Heart left ventricle (tissue), 16 donors: ENCODE measurements around the gene VPS50. TPM values are rescaled to one million over a fixed set of nuclear protein-coding genes. Genes with fewer than 3 reads are reported as not detected.
"Not testable (repeated sequence)": the region's sequence is repeated elsewhere in the genome, so short reads cannot be mapped to it uniquely, and the experiment has no call there.

Experiments
- ATAC-seq, 4 donors: fragments of 200-7000 bp; cut with Tn5 transposase; one replicate each; pipeline ENCODE4 v1.9.1; 2020 to 2022; ENCODE audit warnings: moderate library complexity in 4 of 4, mild to moderate bottlenecking in 3 of 4, moderate number of reproducible peaks in 1 of 4
- DNase-seq, 5 donors: peaks; one replicate each; pipeline ENCODE4 v3.0.0-alpha.2; 2020
- H3K27ac ChIP-seq, 12 donors: fragments of 200-600 bp; sonication (generic) in 4 of 12; one replicate each; pipeline versions ENCODE4 v1.5.0 to v1.8.0; 2016 to 2022; ENCODE audit warnings: mild to moderate bottlenecking in 2 of 12
- H3K27me3 ChIP-seq, 9 donors: fragments of 200-600 bp; sonication (generic) in 2 of 9; one replicate each; pipeline versions ENCODE4 v1.5.1 to v1.8.0; 2016 to 2022; ENCODE audit warnings: mild to moderate bottlenecking in 3 of 9
- H3K36me3 ChIP-seq, 9 donors: fragments of 200-600 bp; sonication (generic) in 2 of 9; one replicate each; pipeline versions ENCODE4 v1.5.0 to v1.8.0; 2018 to 2022; ENCODE audit warnings: mild to moderate bottlenecking in 2 of 9
- H3K4me1 ChIP-seq, 12 donors: fragments of 200-600 bp; sonication (generic) in 4 of 12; one replicate each; pipeline versions ENCODE4 v1.5.0 to v1.8.0; 2016 to 2022; ENCODE audit warnings: mild to moderate bottlenecking in 3 of 12
- H3K4me3 ChIP-seq, 12 donors: fragments of 200-600 bp; sonication (generic) in 4 of 12; one replicate each; pipeline versions ENCODE4 v1.5.0 to v1.8.0; 2017 to 2022; ENCODE audit warnings: mild to moderate bottlenecking in 9 of 12, moderate library complexity in 4 of 12
- H3K9me3 ChIP-seq, 12 donors: fragments of 200-600 bp; sonication (generic) in 4 of 12; one replicate each; pipeline versions ENCODE4 v1.5.0 to v1.8.0; 2016 to 2022; ENCODE audit warnings: mild to moderate bottlenecking in 1 of 12
- CTCF ChIP-seq, 12 donors: fragments of 200-600 bp; sonication (generic) in 4 of 12; IDR thresholded peaks; one replicate each; pipeline versions ENCODE4 v1.5.0 to v1.8.0; 2018 to 2022; ENCODE audit warnings: antibody characterized with exemption in 12 of 12, mild to moderate bottlenecking in 5 of 12
- POLR2A ChIP-seq, 2 donors: fragments of 450-650 bp; IDR thresholded peaks; one replicate each; pipeline ENCODE4 v1.6.1; 2017; ENCODE audit warnings: antibody characterized with exemption in 2 of 2, mild to moderate bottlenecking in 2 of 2, moderate library complexity in 2 of 2
- WGBS, 4 donors: extraction: QIAGEN DNeasy Blood & Tissue Kit in 2 of 4; methylation state at CpG; one replicate each; pipeline versions ENCODE4 v1.1.5 to v1.1.7; 2013 to 2018; 5-methylcytosine and 5-hydroxymethylcytosine counted together
- intact Hi-C, 10 donors: fragments of 100-400 bp; cut with DNase I; formaldehyde crosslinking; loops; one replicate each; pipeline versions ENCODE4 v1.11.1 to v1.14.2; 2022
- polyA plus RNA-seq, 2 donors: library from polyadenylated mRNA; stranded (reverse); fragments of 200-250 nt; gene quantifications; one replicate each; pipeline ENCODE4 v1.2.3, GENCODE V29; 2013
- total RNA-seq, 9 donors: library from RNA; depleted of rRNA in 2 of 9; stranded (reverse); fragments of >200 nt in 2 of 9; fragmentation: NEBNext Ultra II Directional in 3 of 9; extraction: Animal tissue kit (Norgen Biotek cat#: 25700) in 3 of 9; gene quantifications; one replicate each; pipeline versions ENCODE4 v1.1.0 to v1.2.4, GENCODE V29; 2016 to 2023
- donor health status: ischemic (EF 13 %, LVEDD 7.1; RV severe dilation, severe dysfunction).
- donor health status: healthy with polysubstance abuse.
- donor health status: DM: no; HTN: yes; CAD: no.
- donor health status: DM: no; HTN: no; CAD: no.
- donor health status: ischemic (EF 25% LVEDD 6.9; RV normal size, moderate dysfunction).
- donor health status: ischemic (EF 25% LVEDD 5.7; RV mildly dilated, moderate dysfunction).
- donor health status: healthy.
- donor health status: DM: yes; HTN: yes; CAD: no.
- donor health status: ischemic (EF 35%, LVEDD 5.7; RV mildly dilated, moderate dysfunction).
- donor health status: nonischemic (EF 11% LVEDD 7.7; RV severe dilation, severe dysfunction).
- donor health status: DM: yes; HTN: yes; CAD: no.
- donor health status: PGD.
- donor health status: ischemic (EF 29% LVEDD 5.4; RV normal size, mild dysfunction).
- donor health status: nonischemic (EF 23%, LVEDD 6.1; RV moderate dilation, normal function).

VPS50 gene
- total and polyA plus RNA-seq, 11 donors = 2.9 to 28.7 (median 18.5) TPM

- no peak for DNase-seq
- Histone ChIP-seq H3K9me3 (no peaks in the 10 kb centered on the region), H3K27ac (no peak overlapping the region), H3K4me3 (no peak overlapping the region), H3K36me3 (peaks cover 0 to 27% (median 3%) of the 10 kb centered on the region in 9 donors), H3K27me3 (no peaks in the 10 kb centered on the region), H3K4me1 (no peaks in the 10 kb centered on the region)
- intact Hi-C loops = no loop called here
- no peak for ATAC-seq
- 87 to 92% (median 90%) methylated on average over 2 of the region's 2 CpGs for WGBS, 4 donors
- TF ChIP-seq POLR2A (IDR thresholded peaks at IDR 0.05) (no peak), CTCF (IDR thresholded peaks at IDR 0.05) (no peak)
Measured at GRCh38 chr7:93332172-93332571, 100.0 kb downstream of the VPS50 start.

GRCh38 chr7:93337052-93337451 is 104.9 kb downstream of the VPS50 start:
- intact Hi-C loops = no loop called here
- H3K36me3 ChIP-seq = peaks cover 0 to 61% (median 24%) of the 10 kb centered on the region in 9 donors
- 94 to 98% (median 96%) methylated on average over 2 of the region's 2 CpGs for WGBS, 4 donors
- H3K4me3 ChIP-seq = no peak overlapping the region
- H3K27me3 ChIP-seq = no peaks in the 10 kb centered on the region
- TF ChIP-seq CTCF (IDR thresholded peaks at IDR 0.05) (no peak), POLR2A (IDR thresholded peaks at IDR 0.05) (no peak)
- no peaks in the 10 kb centered on the region for H3K4me1 ChIP-seq
- DNase-seq = no peak
- no peak overlapping the region for H3K27ac ChIP-seq
- ATAC-seq = no peak
- H3K9me3 ChIP-seq = no peaks in the 10 kb centered on the region

GRCh38 chr7:93342178-93342577 is 110.0 kb downstream of the VPS50 start:
- WGBS, 4 donors = 94 to 98% (median 95%) methylated on average over 8 to 13 of the region's 13 CpGs
- ATAC-seq, H3K4me3 ChIP-seq, DNase-seq, intact Hi-C loops, H3K27me3 ChIP-seq, H3K27ac ChIP-seq, H3K9me3 ChIP-seq, H3K4me1 ChIP-seq: not testable (repeated sequence)
- peaks cover 0 to 47% (median 23%) of the 10 kb centered on the region in 9 donors for H3K36me3 ChIP-seq

- ATAC-seq (no peak), DNase-seq (no peak)
- Histone ChIP-seq H3K4me1 (no peaks in the 10 kb centered on the region), H3K27me3 (no peaks in the 10 kb centered on the region), H3K9me3 (no peaks in the 10 kb centered on the region), H3K4me3 (no peak overlapping the region), H3K36me3 (peaks cover 0 to 65% (median 30%) of the 10 kb centered on the region in 9 donors), H3K27ac (no peak overlapping the region)
- WGBS, 4 donors = 92 to 97% (median 95%) methylated on average over 2 of the region's 2 CpGs
- intact Hi-C loops = no loop called here
- no peak for TF ChIP-seq CTCF (IDR thresholded peaks at IDR 0.05)
- TF ChIP-seq POLR2A (IDR thresholded peaks at IDR 0.05) = no peak
Measured at GRCh38 chr7:93350338-93350737, 118.2 kb downstream of the VPS50 start.

GRCh38 chr7:93352881-93353280 is 120.7 kb downstream of the VPS50 start:
- WGBS, 4 donors = 92 to 96% (median 96%) methylated on average over 2 of the region's 2 CpGs
- intact Hi-C loops = no loop called here
- Histone ChIP-seq H3K27me3 (no peaks in the 10 kb centered on the region), H3K36me3 (peaks cover 0 to 89% (median 48%) of the 10 kb centered on the region in 9 donors), H3K4me3 (no peak overlapping the region), H3K4me1 (no peaks in the 10 kb centered on the region), H3K9me3 (no peaks in the 10 kb centered on the region), H3K27ac (no peak overlapping the region)
- DNase-seq (no peak), ATAC-seq (no peak)
- TF ChIP-seq POLR2A (IDR thresholded peaks at IDR 0.05) = no peak
- TF ChIP-seq CTCF (IDR thresholded peaks at IDR 0.05) = no peak
